NCI-H774 (cell line): ENCODE data around the gene PARP15.
A peak's percentile ranks its signal among the peaks of the same experiment; 100 is the strongest.
"Not testable (repeated sequence)": the region's sequence is repeated elsewhere in the genome, so short reads cannot be mapped to it uniquely, and the experiment has no call there.

Source experiments
- DNase-seq: peaks from one replicate; lab custom pipeline; 2025; lab: John Stamatoyannopoulos, UW

Gene PARP15

GRCh38 chr3:122577409-122578031 is at the start of gene PARP15:
TSS of gene PARP15 (plus strand) at chr3:122577650. CDS start at chr3:122577668, 18 bp downstream.
- DNase-seq = no peak

GRCh38 chr3:122530164-122530563 is 47.3 kb upstream of the PARP15 start:
- DNase-seq = no peak

- no peak for DNase-seq
These were observed 44.0 kb upstream of the PARP15 start for GRCh38 chr3:122533480-122533879.

GRCh38 chr3:122533931-122534334 is 43.5 kb upstream of the PARP15 start:
- no peak for DNase-seq

DNA sequence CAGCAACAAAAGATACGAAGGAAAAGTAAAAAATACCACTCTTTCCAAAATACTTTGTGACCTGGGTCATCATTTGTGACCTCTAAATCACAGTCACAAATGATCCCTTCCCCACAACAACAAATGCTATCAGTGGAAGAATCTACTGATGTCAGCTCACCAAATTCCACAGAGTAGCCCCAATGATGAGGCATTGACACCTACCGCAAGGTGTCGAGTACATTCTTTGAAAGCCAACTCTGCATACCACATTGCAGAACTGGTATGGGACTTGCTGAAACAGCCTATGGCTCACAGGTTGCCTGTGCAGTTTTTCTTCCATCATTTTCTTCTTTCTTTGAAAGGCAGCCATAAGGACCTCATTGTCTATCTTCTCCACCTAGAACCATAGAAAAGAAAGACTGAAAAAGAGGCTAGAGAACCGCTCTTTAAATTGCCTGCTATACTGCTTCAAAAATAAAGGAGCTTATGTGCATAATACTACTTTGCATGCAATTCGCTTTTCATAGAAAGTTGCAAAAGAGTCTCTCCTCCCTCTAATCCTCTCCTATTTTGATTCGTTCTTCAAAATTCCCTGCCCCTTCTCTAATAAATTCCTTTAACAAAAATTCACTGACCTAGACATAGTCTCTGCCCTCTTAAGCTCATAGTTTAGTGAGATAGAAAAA is 41.4 kb upstream of the PARP15 start:
- no peak for DNase-seq

- DNase-seq = no peak
These were observed 40.8 kb upstream of the PARP15 start for GRCh38 chr3:122536632-122537001.

DNA sequence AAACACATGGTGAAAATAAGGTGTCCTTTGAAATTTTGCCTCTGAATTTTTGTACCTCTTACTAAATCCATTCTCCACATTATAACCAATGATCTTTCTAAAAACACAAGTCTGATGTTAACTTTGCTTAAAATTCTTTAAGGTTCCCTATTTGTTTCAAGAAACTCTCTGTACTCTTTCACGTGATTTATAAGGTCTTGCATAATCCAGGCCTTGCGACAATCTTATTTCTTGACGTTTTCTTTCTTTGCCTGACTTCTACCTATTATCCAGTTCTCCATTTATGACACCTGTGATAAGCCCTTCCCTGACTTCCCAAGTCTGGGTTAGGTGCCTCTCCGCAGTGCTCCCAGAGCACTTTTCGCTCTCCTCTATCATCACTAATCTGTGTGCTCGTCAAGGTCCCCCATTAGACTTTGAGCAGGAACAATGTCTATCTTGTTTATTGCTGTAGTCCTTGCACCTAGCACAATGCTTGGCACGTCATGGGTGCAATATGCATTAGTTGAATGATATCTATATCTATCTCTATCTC is 38.4 kb upstream of the PARP15 start:
- no peak for DNase-seq

DNA sequence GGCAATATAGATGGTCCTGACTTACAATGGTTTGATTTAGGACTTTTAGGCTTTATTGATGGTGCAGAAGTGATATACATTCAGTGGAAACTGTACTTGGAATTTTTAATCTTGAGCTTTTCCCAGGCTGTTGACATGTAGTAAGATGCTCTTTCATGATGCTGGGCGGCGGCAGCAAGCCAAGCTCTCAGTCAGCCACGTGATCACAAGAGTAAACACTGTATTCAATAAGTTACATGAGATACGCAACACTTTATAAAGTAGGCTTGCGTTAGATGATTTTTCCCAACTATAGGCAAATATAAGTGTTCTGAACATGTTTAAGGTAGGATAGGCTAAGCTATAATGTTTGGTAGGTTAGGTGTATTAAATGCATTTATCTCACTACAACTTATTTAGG is 31.3 kb upstream of the PARP15 start:
- DNase-seq = no peak

DNA sequence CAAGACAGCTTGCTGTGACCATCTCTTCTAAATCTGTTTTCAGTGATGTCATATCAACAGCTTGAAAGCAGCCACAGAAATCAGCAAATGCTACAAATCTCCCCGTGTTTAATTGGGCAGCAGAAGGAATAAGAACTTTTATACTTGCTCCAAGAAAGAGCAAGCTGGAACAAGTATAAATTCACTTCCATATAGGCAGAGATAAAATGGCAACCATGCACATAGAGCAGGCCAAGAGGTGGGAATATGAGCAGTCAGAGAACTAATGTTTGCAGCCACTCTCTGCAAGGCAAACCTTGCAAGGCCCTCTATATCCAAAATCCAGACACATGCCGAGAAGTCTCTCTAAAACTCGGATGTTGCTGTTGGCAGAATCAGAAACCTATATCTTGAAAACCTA is 29.4 kb upstream of the PARP15 start:
- DNase-seq = no peak

- no peak for DNase-seq
These were observed 28.8 kb upstream of the PARP15 start for GRCh38 chr3:122548619-122549018.

- DNase-seq = no peak
These were observed 24.3 kb upstream of the PARP15 start for GRCh38 chr3:122553171-122553570.

DNA sequence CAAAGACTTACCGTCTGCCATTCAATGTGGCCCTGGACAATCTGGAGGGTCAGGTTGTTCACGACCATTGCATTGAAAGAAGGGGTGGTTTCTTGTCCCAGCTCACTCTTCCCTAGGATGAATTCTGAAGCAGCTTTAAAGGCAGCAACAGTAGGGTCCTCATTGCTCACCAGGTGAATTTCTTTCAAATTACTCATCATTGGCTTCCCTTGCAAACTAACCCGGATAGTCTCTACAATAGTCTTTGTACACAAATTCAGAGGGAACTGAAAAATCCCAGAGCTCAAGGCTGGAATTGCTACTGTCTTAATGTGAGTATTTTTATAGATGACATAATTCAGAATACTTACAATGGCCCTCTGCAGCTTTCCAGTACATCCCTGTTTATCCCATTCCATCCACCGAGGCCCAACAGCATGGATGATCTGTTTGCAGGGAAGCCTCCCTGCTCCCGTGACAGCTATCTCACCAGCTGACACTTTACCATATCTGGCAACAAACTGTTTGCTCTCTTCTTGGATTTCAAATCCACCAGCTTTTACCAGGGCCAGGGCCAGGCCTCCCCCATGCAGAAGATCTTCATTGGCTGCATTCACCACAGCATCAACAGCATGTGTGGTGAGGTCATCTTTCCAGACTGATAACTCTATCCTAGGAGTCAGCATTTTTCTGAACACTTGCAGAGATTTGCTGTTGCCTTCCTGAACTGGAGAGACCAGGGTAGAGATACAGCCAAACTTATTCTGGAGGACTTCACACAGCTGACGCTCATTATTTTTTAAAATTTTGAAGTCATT is 22.0 kb upstream of the PARP15 start:
- no peak for DNase-seq

GRCh38 chr3:122557356-122557755 is 20.1 kb upstream of the PARP15 start:
- DNase-seq = no peak

- DNase-seq = no peak
These were observed 18.8 kb upstream of the PARP15 start for GRCh38 chr3:122558605-122559004.

DNA sequence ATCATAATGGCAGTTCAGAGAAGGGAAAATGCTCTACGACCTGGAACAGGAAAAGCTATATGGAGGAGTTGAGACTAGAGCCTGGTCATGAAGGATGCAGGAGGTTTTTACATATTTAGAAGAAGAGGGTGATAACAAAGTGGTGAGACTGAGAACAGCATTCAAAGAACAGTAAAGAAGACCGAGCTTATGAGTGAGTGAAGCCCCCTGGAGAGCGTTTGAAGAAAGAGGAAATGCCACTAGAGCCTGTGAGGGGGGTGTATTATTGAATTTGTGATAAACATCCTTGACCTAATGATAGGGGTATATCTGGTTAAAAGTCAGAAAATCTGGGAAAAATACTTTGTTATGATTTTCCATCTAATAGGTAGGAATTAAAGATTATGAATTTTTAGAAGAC is 17.5 kb upstream of the PARP15 start:
- DNase-seq = no peak

GRCh38 chr3:122560680-122561079 is 16.8 kb upstream of the PARP15 start:
- peak; percentile 25 for DNase-seq

DNA sequence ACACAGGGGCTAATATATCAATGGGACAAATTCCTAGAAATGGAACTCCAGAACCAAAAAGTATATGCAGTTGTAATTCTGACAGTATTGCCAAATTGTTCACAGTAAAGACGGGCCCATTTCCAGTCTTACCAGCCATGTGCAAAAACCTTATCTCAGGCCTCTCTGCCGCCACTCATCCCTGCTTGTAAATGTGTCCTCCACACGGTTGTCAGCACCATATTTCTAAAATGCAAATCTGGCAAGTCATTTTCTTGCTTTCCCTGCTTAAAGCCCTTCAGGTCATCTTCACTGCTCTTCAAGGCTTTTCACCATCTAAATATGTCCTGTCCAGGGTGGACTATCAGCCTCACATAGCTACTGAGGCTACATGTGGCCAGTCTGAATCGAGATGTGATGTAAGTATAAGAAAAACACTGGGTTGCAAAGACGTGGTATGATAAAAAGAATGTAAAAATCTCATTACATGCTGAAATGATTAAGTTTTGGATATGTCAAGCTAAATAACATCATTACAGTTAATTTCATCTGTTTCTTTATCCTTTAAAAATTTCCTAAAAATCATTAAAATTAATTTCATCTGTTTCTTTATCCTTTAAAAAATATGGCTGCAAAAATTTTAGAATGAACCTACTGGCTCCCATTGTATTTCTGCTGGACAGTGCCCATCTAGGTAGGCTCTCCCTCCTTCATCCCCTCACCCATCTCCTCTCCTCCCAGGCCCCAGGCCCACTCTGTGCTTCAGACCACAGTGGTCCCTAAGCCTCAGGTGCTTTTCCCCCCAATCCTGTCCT is 14.3 kb upstream of the PARP15 start:
- no peak for DNase-seq

GRCh38 chr3:122563717-122564025 is 13.8 kb upstream of the PARP15 start:
- no peak for DNase-seq

DNA sequence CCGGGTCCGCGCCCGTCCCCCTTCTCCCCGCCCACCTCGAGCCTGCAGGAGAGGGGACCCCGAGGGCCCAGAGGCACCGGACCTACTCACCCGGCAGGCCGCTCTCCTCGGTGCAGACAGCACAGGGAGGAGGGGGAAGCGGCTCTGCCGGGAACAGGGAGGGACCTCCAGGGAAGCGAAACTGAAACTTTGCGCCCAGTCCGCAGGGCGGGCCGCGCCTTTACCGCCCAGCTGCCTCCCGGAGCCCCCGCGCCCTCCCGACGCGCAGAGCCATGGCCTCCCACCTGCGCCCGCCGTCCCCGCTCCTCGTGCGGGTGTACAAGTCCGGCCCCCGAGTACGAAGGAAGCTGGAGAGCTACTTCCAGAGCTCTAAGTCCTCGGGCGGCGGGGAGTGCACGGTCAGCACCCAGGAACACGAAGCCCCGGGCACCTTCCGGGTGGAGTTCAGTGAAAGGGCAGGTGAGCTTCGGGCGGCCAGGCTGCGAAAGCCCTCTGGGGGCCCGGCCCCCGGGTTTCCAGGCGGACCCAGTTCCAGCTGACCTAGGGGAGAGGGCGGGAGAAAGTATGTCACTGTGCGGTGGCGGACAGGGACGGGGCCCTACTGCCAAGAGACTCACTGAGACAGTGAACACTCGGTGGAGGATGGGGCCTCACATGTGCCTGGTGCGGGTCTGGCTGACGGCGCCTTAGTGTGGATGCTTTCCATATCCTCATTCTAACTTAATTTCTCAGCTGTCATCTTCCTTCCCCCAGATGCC is 13.1 kb upstream of the PARP15 start, which contains the start of the genes DTX3L and PARP9:
TSS of gene DTX3L (plus strand) at position 184 of the 758 bp plus-strand sequence. CDS start at position 273, 89 bp downstream.
TSS of gene PARP9 (minus strand) at position 146 of the 758 bp plus-strand sequence. CDS start 4,680 bp downstream, outside the sequence.
- DNase-seq = peak; percentile 18

DNA sequence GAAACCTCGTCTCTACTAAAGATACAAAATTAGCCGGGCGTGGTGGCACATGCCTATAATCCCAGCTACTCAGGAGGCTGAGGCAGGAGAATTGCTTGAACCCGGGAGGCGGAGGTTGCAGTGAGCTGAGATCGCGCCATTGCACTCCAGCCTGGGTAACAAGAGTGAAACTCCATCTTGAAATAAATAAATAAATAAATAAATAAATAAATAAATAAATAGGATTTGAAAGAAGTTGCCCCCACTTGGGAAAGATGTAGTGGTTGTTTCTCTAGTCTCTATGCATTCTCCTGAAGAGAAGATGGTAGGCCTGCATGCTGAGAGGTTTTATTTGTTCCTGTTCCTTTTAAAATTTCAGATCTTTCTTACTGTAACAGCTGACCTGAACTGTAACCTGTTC is 9.3 kb upstream of the PARP15 start:
- DNase-seq = not testable (repeated sequence)

DNA sequence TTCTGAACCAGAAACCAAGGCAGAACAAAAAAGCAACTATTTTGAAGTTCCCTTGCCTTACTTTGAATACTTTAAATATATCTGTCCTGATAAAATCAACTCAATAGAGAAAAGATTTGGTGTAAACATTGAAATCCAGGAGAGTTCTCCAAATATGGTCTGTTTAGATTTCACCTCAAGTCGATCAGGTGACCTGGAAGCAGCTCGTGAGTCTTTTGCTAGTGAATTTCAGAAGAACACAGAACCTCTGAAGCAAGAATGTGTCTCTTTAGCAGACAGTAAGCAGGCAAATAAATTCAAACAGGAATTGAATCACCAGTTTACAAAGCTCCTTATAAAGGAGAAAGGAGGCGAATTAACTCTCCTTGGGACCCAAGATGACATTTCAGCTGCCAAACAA is 8.7 kb upstream of the PARP15 start:
- DNase-seq = no peak
